KMS-11 (cell line): ENCODE measurements around the gene ADD1.

Experiments used
- H2AFZ ChIP-seq: fragments of 200-600 bp; sonication (generic); 2 replicates; pipeline ENCODE4 v1.6.1; 2016; ENCODE audit warnings: antibody characterized with exemption, mixed run types, low read depth
- H3K27ac ChIP-seq: fragments of 200-600 bp; sonication (generic); 2 replicates; pipeline ENCODE4 v1.6.1; 2016; ENCODE audit warnings: mild to moderate bottlenecking, mixed run types
- H3K27me3 ChIP-seq: fragments of 200-600 bp; sonication (generic); 2 replicates; pipeline ENCODE4 v1.6.1; 2017; ENCODE audit warnings: mild to moderate bottlenecking, low read depth, mixed run types, moderate library complexity; ENCODE audit not compliant: insufficient read depth
- H3K36me3 ChIP-seq: fragments of 200-600 bp; sonication (generic); 2 replicates; pipeline ENCODE4 v1.6.1; 2017; ENCODE audit warnings: mild to moderate bottlenecking, mixed run types; ENCODE audit not compliant: insufficient read depth
- H3K4me1 ChIP-seq: fragments of 200-600 bp; sonication (generic); 2 replicates; pipeline ENCODE4 v1.6.1; 2016; ENCODE audit warnings: mild to moderate bottlenecking, low read depth, mixed run types; ENCODE audit not compliant: poor library complexity, severe bottlenecking
- H3K4me2 ChIP-seq: fragments of 200-600 bp; sonication (generic); 2 replicates; pipeline ENCODE4 v1.7.0; 2016; ENCODE audit warnings: mild to moderate bottlenecking, mixed run types
- H3K4me3 ChIP-seq: fragments of 200-600 bp; sonication (generic); IDR thresholded peaks from 2 replicates; pipeline ENCODE4 v1.6.1; 2017; ENCODE audit warnings: low read depth, low read length, mixed read lengths; ENCODE audit not compliant: insufficient read depth
- H3K79me2 ChIP-seq: fragments of 200-600 bp; sonication (generic); 2 replicates; pipeline ENCODE4 v1.6.1; 2016; ENCODE audit warnings: low read depth, mixed run types; ENCODE audit not compliant: insufficient read depth
- H3K9ac ChIP-seq: fragments of 200-600 bp; sonication (generic); 2 replicates; pipeline ENCODE4 v1.6.1; 2016; ENCODE audit warnings: mild to moderate bottlenecking, mixed run types
- H4K20me1 ChIP-seq: fragments of 200-600 bp; sonication (generic); 2 replicates; pipeline ENCODE4 v1.6.1; 2016; ENCODE audit warnings: mild to moderate bottlenecking, mixed run types; ENCODE audit not compliant: insufficient read depth
- CTCF ChIP-seq: fragments of 200-600 bp; sonication (generic); conservative IDR thresholded peaks from 2 replicates; pipeline ENCODE4 v1.6.1; 2017; ENCODE audit warnings: low read depth, mild to moderate bottlenecking, antibody characterized with exemption, low read length, moderate library complexity, mixed read lengths

The ADD1 gene

GRCh38 chr4:2858451-2859217 is 15.0 kb downstream of the ADD1 start:
- Histone ChIP-seq H4K20me1 (0 out of 2 replicates have a peak, but pooled peaks cover 3% of the 10 kb centered on the region), H3K27me3 (no peaks in the 10 kb centered on the region), H3K36me3 (no peaks in the 10 kb centered on the region), H3K4me3 (no peak overlapping the region), H3K79me2 (peaks cover 18% of the 10 kb centered on the region; the same call in 1 of the 2 replicates), H3K27ac (no peak overlapping the region), H3K4me1 (peaks cover 28% of the 10 kb centered on the region), H3K9ac (no peak overlapping the region), H3K4me2 (no peak overlapping the region), H2AFZ (no peak overlapping the region)
- TF ChIP-seq CTCF: no peak

- H3K9ac ChIP-seq: no peak overlapping the region
- H3K79me2 ChIP-seq: peaks cover 12% of the 10 kb centered on the region; the same call in 1 of the 2 replicates
- H2AFZ ChIP-seq: no peak overlapping the region
- no peaks in the 10 kb centered on the region for H3K27me3 ChIP-seq
- H4K20me1 ChIP-seq: 0 out of 2 replicates have a peak, but pooled peaks cover 3% of the 10 kb centered on the region
- H3K27ac ChIP-seq: no peak overlapping the region
- H3K4me2 ChIP-seq: no peak overlapping the region
- no peaks in the 10 kb centered on the region for H3K36me3 ChIP-seq
- peaks cover 28% of the 10 kb centered on the region for H3K4me1 ChIP-seq
- H3K4me3 ChIP-seq: no peak overlapping the region
- TF ChIP-seq CTCF: no peak
Measured at GRCh38 chr4:2859514-2859913, 15.9 kb downstream of the ADD1 start.

- Histone ChIP-seq H3K4me2 (no peak overlapping the region), H3K4me1 (peaks cover 28% of the 10 kb centered on the region), H3K4me3 (no peak overlapping the region), H2AFZ (no peak overlapping the region), H3K36me3 (no peaks in the 10 kb centered on the region), H3K79me2 (peaks cover 8% of the 10 kb centered on the region; the same call in 1 of the 2 replicates), H3K9ac (no peak overlapping the region), H4K20me1 (0 out of 2 replicates have a peak, but pooled peaks cover 3% of the 10 kb centered on the region), H3K27ac (no peak overlapping the region), H3K27me3 (no peaks in the 10 kb centered on the region)
- no peak for TF ChIP-seq CTCF
Measured at GRCh38 chr4:2860391-2861348, 17.0 kb downstream of the ADD1 start.

GRCh38 chr4:2861631-2862436 is 18.2 kb downstream of the ADD1 start:
- peaks cover 28% of the 10 kb centered on the region for H3K4me1 ChIP-seq
- H3K4me2 ChIP-seq: peak overlapping the region; percentile 22; the same call in 1 of the 2 replicates
- H3K4me3 ChIP-seq: no peak overlapping the region
- H3K79me2 ChIP-seq: peaks cover 10% of the 10 kb centered on the region; the same call in 1 of the 2 replicates
- no peak overlapping the region for H3K9ac ChIP-seq
- no peak for TF ChIP-seq CTCF
- no peaks in the 10 kb centered on the region for H3K36me3 ChIP-seq
- no peaks in the 10 kb centered on the region for H3K27me3 ChIP-seq
- no peak overlapping the region for H3K27ac ChIP-seq
- no peak overlapping the region for H2AFZ ChIP-seq
- H4K20me1 ChIP-seq: 0 out of 2 replicates have a peak, but pooled peaks cover 3% of the 10 kb centered on the region
